OCI-LY3 (cell line): ENCODE measurements around the gene FLNC.

Experiments used
- H2AFZ ChIP-seq: fragments of 200-600, 300-600 bp; shearing (Covaris generic); 2 replicates; pipeline ENCODE4 v1.6.0; 2014; ENCODE audit warnings: antibody characterized with exemption, low read depth, low read length
- H3K27ac ChIP-seq: fragments of 200-600, 300-600 bp; sonication (generic); 2 replicates; pipeline ENCODE4 v1.5.1; 2014; ENCODE audit warnings: mild to moderate bottlenecking, low read length, moderate library complexity, mixed read lengths
- H3K27me3 ChIP-seq: fragments of 200-600, 300-600 bp; sonication (generic); 2 replicates; pipeline ENCODE4 v1.6.1; 2014; ENCODE audit warnings: low read depth, low read length, mixed read lengths
- H3K36me3 ChIP-seq: fragments of 200-600, 300-600 bp; sonication (generic); replicated peaks from 2 replicates; pipeline ENCODE3; 2014; ENCODE audit warnings: low read depth, low read length, mixed read lengths
- H3K4me1 ChIP-seq: fragments of 300-600, 200-600 bp; sonication (generic); 2 replicates; pipeline ENCODE4 v1.6.1; 2014; ENCODE audit warnings: low read length, mixed read lengths
- H3K4me2 ChIP-seq: fragments of 200-600, 300-600 bp; sonication (generic); 2 replicates; pipeline ENCODE4 v1.6.1; 2014; ENCODE audit warnings: low read length, mixed read lengths
- H3K4me3 ChIP-seq: fragments of 300-600, 200-600 bp; sonication (generic); 2 replicates; pipeline ENCODE4 v1.5.1; 2014; ENCODE audit warnings: antibody characterized with exemption, mild to moderate bottlenecking, low read length, moderate library complexity
- H3K79me2 ChIP-seq: fragments of 300-600, 200-600 bp; shearing (Covaris generic); 2 replicates; pipeline ENCODE4 v1.6.1; 2014; ENCODE audit warnings: mild to moderate bottlenecking, low read length, mixed read lengths
- H3K9ac ChIP-seq: fragments of 300-600, 200-600 bp; shearing (Covaris generic); 2 replicates; pipeline ENCODE4 v1.6.0; 2014; ENCODE audit warnings: mild to moderate bottlenecking, low read length, moderate library complexity
- H3K9me3 ChIP-seq: fragments of 200-600, 300-600 bp; shearing (Covaris generic); 2 replicates; pipeline ENCODE4 v1.6.1; 2014; ENCODE audit warnings: low read length, mixed read lengths; ENCODE audit not compliant: insufficient read depth
- H4K20me1 ChIP-seq: fragments of 200-600, 300-600 bp; sonication (generic); 2 replicates; pipeline ENCODE4 v1.6.1; 2016; ENCODE audit warnings: low read length, mixed read lengths; ENCODE audit not compliant: insufficient read depth
- CTCF ChIP-seq: fragments of 200-600, 300-600 bp; sonication (generic); IDR thresholded peaks from 2 replicates; pipeline ENCODE4 v1.5.1; 2014; ENCODE audit warnings: antibody characterized with exemption, low read length, low read depth
- EZH2phosphoT487 ChIP-seq: fragments of 200-600 bp; shearing (Covaris generic); IDR thresholded peaks from 2 replicates; pipeline ENCODE4 v1.6.1; 2018; ENCODE audit warnings: antibody characterized with exemption, mixed run types, low read depth

The FLNC gene

GRCh38 chr7:128890306-128891109 lies 60.3 kb downstream of the FLNC start:
- H3K27ac ChIP-seq = no peak overlapping the region
- H3K9ac ChIP-seq = no peak overlapping the region
- no peaks in the 10 kb centered on the region for H4K20me1 ChIP-seq
- no peak overlapping the region for H2AFZ ChIP-seq
- H3K79me2 ChIP-seq = no peaks in the 10 kb centered on the region
- no peak for TF ChIP-seq CTCF
- TF ChIP-seq EZH2phosphoT487 = no peak
- H3K4me1 ChIP-seq = no peaks in the 10 kb centered on the region
- no peak overlapping the region for H3K4me2 ChIP-seq
- no peak overlapping the region for H3K4me3 ChIP-seq
- H3K9me3 ChIP-seq = no peaks in the 10 kb centered on the region
- H3K27me3 ChIP-seq = no peaks in the 10 kb centered on the region
- H3K36me3 ChIP-seq = no peaks in the 10 kb centered on the region

GRCh38 chr7:128891110-128891941 lies 61.1 kb downstream of the FLNC start:
- no peak overlapping the region for H3K27ac ChIP-seq
- H3K4me1 ChIP-seq = no peaks in the 10 kb centered on the region
- H3K4me2 ChIP-seq = no peak overlapping the region
- no peak for TF ChIP-seq CTCF
- TF ChIP-seq EZH2phosphoT487 = no peak
- H4K20me1 ChIP-seq = no peaks in the 10 kb centered on the region
- H3K79me2 ChIP-seq = no peaks in the 10 kb centered on the region
- H3K27me3 ChIP-seq = no peaks in the 10 kb centered on the region
- H3K9ac ChIP-seq = no peak overlapping the region
- no peak overlapping the region for H3K4me3 ChIP-seq
- H2AFZ ChIP-seq = no peak overlapping the region
- H3K36me3 ChIP-seq = no peaks in the 10 kb centered on the region
- H3K9me3 ChIP-seq = no peaks in the 10 kb centered on the region

DNA sequence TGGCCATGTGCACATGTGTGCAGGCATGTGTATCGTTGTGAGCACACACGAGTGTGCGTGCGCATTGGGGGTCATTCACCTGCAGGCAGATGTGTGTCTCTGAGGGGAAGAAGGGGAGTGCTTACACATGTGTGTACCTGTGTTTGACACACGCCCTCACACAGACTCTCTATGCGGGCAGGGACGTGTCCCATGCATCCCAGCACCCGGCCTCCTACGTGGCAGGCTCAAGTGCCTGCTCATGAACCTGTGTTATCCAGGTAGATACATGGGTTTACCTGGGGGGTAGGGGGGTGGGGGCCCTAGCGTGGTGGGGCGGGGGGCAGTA lies 61.7 kb downstream of the FLNC start:
- TF ChIP-seq CTCF (no peak), EZH2phosphoT487 (no peak)
- Histone ChIP-seq H3K4me3 (no peak overlapping the region), H3K36me3 (no peaks in the 10 kb centered on the region), H2AFZ (no peak overlapping the region), H4K20me1 (no peaks in the 10 kb centered on the region), H3K27me3 (no peaks in the 10 kb centered on the region), H3K27ac (no peak overlapping the region), H3K79me2 (no peaks in the 10 kb centered on the region), H3K9me3 (no peaks in the 10 kb centered on the region), H3K9ac (no peak overlapping the region), H3K4me1 (no peaks in the 10 kb centered on the region), H3K4me2 (no peak overlapping the region)

DNA sequence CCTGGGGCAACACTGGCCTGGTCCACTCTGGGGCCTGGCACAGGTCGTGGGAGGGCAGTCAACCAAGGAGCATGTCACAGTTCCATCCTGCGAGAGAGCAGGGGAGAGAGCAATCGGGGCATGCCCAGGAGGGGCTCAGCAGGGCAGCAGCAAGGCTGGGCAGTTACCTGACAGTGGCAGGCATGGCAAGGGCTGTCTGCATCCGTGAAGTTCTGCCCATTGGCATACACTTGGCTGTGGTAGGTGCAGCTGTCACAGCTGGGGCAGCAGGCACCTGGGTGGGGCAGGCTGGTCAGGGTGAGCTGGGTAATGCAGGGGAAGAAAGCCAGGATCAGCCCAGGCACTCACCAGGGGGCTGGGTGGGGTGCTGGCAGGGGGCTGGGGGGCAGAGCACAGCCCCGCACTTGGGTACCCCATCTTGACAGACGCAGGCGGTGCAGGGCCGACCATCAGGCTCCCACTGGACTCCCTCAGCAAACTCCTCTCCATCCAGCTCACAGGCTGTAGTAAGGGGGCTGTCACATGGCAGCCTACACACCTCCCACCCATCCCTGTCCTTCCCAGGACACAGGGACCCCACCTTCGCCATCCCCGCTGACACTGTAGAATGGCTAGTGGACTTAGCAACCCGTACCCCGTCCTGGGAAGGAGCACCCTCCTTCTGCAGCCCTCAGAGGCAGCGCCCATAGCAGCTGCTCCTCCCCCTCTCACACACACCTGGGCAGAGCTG lies 62.5 kb downstream of the FLNC start:
- Histone ChIP-seq H3K9ac (no peak overlapping the region), H2AFZ (no peak overlapping the region)
- no peak for TF ChIP-seq EZH2phosphoT487
- TF ChIP-seq CTCF = no peak

More for the DNA sequence above, 62.5 kb downstream of the FLNC start:
- Histone ChIP-seq H3K4me2 (no peak overlapping the region), H3K36me3 (no peaks in the 10 kb centered on the region), H3K27ac (no peak overlapping the region), H3K27me3 (no peaks in the 10 kb centered on the region), H3K79me2 (no peaks in the 10 kb centered on the region), H3K4me1 (no peaks in the 10 kb centered on the region), H3K4me3 (no peak overlapping the region), H4K20me1 (no peaks in the 10 kb centered on the region), H3K9me3 (no peaks in the 10 kb centered on the region)
